Liver (tissue), 2 donors: ENCODE data around the gene KIZ.

Experiments used
- ZBTB33 ChIP-seq: IDR thresholded peaks from 2 replicates; pipeline ENCODE4 v1.6.1; 2016; ENCODE audit warnings: antibody characterized with exemption
- TF ChIP-seq, protein P1 (sequence below): fragments of 150-350 bp; IDR thresholded peaks from 2 replicates; pipeline ENCODE4 v1.5.1; 2017; ENCODE audit warnings: improper control_type of control experiment, low read depth, low read length; ENCODE audit not compliant: missing input control
- donor health status: healthy.

GRCh38 chr20:21235484-21236445 is 109.9 kb downstream of the KIZ start:
- TF ChIP-seq, protein P1, sequence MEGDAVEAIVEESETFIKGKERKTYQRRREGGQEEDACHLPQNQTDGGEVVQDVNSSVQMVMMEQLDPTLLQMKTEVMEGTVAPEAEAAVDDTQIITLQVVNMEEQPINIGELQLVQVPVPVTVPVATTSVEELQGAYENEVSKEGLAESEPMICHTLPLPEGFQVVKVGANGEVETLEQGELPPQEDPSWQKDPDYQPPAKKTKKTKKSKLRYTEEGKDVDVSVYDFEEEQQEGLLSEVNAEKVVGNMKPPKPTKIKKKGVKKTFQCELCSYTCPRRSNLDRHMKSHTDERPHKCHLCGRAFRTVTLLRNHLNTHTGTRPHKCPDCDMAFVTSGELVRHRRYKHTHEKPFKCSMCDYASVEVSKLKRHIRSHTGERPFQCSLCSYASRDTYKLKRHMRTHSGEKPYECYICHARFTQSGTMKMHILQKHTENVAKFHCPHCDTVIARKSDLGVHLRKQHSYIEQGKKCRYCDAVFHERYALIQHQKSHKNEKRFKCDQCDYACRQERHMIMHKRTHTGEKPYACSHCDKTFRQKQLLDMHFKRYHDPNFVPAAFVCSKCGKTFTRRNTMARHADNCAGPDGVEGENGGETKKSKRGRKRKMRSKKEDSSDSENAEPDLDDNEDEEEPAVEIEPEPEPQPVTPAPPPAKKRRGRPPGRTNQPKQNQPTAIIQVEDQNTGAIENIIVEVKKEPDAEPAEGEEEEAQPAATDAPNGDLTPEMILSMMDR: peak; percentile 88
- TF ChIP-seq ZBTB33: no peak
